HG03460 (cell line): ENCODE measurements around the gene ANKUB1.

Experiments used
- ATAC-seq: cut with Tn5 transposase; IDR thresholded peaks from one replicate; pipeline ENCODE4 v1.9.1; 2021; ENCODE audit not compliant: unreplicated experiment

ANKUB1 gene

GRCh38 chr3:149764302-149764701, 28.1 kb downstream of the ANKUB1 start:
- no peak for ATAC-seq

- no peak for ATAC-seq
Measured at GRCh38 chr3:149763565-149764195, 28.7 kb downstream of the ANKUB1 start.

GRCh38 chr3:149753717-149754116, 38.6 kb downstream of the ANKUB1 start:
- no peak for ATAC-seq

- ATAC-seq, result no peak
Measured at GRCh38 chr3:149752788-149753136, 39.6 kb downstream of the ANKUB1 start.

GRCh38 chr3:149752051-149752787, 40.1 kb downstream of the ANKUB1 start, which contains the start of gene COMMD2:
COMMD2 (minus strand) TSS chr3:149752489; CDS start chr3:149752444, 45 bp downstream.
- peak; percentile 99 for ATAC-seq

- ATAC-seq, result no peak
Measured at GRCh38 chr3:149751551-149751950, 40.8 kb downstream of the ANKUB1 start.

- no peak for ATAC-seq
Measured at GRCh38 chr3:149744606-149745005, 47.7 kb downstream of the ANKUB1 start.

DNA sequence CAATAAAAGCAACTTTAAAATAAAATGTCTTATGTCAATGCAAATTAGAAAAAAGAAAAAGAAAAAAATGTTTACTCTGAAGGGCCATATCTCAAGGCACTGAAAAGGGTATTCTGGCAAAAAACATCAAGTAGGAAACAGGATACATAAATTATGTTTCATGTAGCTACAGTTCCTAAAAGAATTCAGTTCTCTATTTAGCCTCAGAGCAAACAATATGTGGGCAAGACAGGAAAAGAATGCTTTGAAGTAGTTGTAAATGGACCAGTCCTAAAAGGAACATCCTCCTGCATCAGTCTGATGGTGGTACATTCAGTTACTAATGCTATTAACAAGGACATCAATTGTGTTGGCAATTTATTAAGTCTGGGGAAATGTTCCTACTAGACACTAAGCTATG, 48.2 kb downstream of the ANKUB1 start:
- no peak for ATAC-seq

DNA sequence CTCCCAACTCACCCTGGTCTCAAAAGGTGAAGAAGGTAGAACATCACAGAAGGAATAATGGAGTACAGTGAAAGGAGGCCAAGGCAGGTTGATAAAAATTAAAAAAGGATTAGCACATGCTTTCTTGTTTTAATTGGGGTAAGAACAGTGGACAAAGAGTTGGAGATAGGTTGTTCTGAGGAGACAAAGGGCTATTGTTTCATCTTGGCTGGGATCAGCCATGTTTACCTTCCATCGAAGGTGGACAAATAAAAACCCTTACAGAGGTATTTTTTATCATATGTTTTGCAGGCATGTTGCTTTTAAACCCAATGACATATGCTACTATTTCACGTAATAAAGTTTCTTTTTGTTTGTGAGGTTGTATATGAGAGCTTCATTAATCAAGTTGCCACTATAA, 53.0 kb downstream of the ANKUB1 start:
- no peak for ATAC-seq

DNA sequence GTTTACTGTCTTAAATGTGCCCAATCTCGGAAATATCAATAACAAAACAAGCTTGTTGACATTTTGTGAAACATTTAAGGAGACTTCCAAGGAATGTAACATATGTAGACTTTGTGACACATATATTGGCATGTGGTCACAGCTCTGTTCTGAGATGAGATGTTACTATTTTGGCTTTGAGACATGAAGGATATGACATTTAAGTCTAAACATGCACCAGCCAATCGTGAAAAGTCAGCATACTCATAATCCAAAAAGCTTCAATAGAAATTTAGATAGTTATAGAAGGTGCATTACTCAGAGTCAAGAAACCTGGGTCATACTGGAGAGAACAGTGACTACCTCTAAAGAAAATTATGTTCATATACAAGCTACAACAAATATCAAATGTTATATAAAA, 53.5 kb downstream of the ANKUB1 start:
- no peak for ATAC-seq

- no peak for ATAC-seq
Measured at GRCh38 chr3:149736953-149737205, 55.5 kb downstream of the ANKUB1 start.

DNA sequence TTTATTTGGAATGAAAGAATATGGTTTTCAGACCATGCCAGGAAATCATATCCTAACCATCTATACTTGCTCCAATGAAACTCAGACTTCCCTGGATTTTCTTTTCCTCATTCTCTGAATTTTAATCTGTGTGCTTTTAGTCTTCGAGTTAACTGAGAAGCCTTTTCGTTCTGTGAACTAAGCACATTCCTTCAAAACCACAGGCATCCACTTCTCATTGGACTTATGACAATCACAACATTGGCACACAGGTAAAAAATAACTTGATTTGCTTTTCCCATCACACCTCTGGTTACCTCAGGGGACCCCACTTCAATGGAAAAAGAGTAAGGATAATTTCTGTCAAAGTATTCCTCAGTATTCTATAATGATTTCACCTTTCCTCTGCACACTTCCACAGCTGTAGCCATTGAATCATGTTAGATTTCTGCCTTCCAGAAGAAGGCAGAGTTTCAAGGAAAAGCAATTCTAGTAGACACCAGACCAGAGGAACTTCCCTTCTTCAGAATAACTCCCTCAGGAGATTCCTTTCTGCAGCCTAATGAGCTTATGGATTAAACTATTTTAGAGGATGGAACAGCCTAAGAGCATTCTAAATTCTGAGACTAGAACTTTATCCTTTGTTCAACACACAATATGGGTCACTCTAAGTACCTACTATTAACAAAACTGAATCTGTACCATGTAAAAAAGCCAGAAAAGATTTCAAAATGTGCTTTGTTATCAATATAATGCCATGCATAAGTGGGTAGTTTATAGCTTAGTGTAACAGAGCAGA, 56.0 kb downstream of the ANKUB1 start:
- no peak for ATAC-seq

DNA sequence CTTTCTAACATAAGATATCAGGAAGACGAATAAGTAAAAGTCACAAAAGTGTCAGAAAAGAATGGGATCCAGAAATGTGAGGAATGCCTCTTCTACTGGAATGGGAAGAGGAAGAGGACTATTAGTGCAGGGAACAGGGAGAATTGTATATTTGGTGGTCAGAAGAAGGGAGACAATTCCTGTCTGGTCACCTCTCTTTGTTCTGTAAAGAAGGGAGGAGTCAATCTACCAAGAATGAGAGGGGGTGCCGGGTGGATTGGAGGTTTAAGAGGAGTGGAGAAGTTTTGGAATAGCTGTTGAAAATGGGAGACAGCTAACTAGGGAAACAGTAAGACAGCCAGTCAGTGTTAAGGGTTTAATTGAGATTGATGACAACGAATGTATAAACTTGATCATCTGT, 60.1 kb downstream of the ANKUB1 start:
- no peak for ATAC-seq

DNA sequence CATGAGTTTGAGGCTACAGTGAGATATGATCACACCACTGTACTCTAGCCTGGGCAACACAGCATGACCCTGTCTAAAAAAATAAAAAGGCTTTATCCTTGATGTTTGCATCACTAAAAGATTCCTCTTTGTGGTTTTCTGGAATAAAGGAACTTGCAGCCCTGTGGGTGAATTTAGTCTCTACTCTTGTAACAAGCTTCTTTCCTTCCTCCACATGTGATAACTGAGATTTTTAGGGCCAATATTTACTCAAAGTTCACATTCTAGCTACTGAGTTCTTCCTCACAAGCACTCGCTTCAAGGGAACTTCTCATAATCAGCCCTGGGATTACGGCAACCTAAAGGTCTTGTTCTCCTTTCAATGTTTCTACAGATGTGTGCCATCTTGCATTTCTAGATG, 64.7 kb downstream of the ANKUB1 start:
- ATAC-seq, result no peak

DNA sequence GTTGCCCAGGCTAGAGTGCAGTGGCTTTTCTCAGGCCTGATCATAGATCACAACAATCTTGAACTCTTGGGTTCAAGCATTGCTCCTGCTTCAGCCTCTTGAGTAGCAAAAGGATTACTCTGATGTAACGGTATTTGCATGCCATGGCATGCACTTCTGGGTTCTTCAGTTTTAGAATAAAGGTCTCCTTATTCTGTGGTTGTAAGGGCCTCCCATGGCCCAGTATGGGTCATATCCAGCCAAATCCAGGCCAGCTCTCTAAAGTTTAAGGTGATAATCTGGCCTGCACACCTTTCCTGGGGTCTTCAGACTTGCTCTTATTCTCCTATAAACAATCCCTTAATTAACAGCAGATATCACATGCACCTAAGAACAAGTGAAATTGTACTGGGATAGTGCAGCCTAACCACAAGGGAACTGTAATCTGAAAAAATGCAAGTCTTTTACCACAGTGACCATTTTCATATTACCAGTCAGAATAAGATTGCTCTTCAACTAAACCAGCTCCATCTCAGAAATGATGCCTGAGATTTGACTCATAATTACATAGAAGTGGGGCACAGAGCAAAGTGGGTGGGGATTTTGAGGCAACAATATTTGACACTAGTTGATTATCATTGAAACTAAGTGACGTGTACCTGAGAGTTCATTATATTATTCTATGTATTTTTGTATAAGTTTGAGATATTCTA, 65.5 kb downstream of the ANKUB1 start:
- ATAC-seq, result peak; percentile 50

DNA sequence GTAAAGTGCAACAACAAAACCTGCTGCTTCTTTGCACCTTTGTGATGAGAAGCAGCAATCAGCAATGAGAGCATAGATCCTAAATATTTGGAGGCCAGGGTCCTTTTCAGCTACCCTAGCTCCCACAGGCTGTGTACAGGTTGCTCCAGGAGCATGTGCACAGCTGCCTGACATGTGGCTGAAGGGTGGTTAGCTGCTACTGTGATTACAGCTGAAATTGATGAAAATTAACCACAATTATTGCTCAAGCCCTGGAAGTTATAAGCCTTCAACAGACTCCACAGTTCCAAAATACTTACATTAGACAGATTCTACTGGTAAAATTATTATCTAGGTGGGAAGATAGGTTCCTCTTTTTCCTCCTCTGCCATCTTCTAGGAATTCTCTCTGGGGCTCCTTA, 68.6 kb downstream of the ANKUB1 start:
- no peak for ATAC-seq

DNA sequence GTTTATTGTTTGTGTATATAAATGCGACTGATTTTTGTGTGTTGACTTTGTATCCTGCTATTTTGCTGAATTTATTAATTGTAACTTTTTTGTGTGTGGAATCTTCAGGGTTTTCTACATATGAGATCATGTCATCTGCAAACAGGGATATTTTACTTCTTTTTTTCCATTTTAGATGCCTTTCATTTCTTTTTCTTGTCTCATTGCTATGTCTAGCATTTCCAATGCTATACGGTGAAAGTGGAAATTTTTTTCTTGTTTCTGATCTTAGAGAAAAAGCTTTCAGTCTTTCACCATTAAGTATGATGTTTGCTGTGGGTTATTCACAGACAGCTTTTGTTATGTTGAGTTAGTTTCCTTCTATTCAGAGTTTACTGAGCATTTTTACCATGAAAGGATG, 71.4 kb downstream of the ANKUB1 start:
- no peak for ATAC-seq

DNA sequence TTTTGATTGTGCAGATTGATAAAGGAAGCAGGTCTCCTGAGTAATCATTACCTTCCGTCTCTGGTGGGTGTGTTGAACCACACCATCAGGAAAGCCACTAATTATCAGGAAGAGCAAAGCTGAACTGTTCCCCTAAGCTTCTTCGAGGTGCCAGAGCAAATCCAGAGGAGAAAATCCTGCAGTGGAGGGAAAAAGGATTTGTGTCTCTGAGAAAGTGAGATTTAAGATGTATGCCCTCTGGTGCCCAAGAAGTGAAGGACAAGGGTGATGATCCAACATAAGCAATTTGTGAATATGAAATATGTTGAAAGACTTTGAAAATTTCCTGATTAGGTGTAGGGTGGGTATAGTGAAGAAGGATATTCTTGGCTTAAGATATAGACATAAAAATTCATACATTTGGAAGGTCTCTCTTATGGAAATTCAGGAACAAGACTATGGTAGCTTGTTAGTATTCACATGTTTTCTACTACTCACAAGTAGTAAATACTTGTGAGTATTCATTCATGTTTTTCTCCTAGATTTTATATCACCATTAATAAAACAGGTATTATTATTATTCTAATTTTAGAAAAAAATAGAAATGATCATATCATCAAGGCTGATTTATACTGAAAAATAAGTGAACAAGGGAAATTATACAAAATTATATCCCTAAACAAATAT, 74.8 kb downstream of the ANKUB1 start:
- ATAC-seq, result no peak

GRCh38 chr3:149716984-149717383, 75.4 kb downstream of the ANKUB1 start:
- no peak for ATAC-seq

- ATAC-seq, result no peak
Measured at GRCh38 chr3:149715247-149715646, 77.1 kb downstream of the ANKUB1 start.
